HUES64 (cell line): Measurements from ENCODE around the gene SHD.
"Not testable (repeated sequence)": the region's sequence is repeated elsewhere in the genome, so short reads cannot be mapped to it uniquely, and the experiment has no call there.

Experiments
- H3K27ac ChIP-seq: 2 replicates; pipeline ENCODE4 v1.7.0; 2013; ENCODE audit warnings: low read depth, low read length, inconsistent platforms
- H3K27me3 ChIP-seq: 2 replicates; pipeline ENCODE4 v1.6.1; 2013; ENCODE audit warnings: mild to moderate bottlenecking, low read length; ENCODE audit not compliant: insufficient read depth
- H3K36me3 ChIP-seq: 2 replicates; pipeline ENCODE4 v1.6.1; 2013; ENCODE audit warnings: mild to moderate bottlenecking, low read length; ENCODE audit not compliant: insufficient read depth
- H3K4me1 ChIP-seq: 2 replicates; pipeline ENCODE4 v1.6.1; 2013; ENCODE audit warnings: mild to moderate bottlenecking, low read length, moderate library complexity; ENCODE audit not compliant: insufficient read depth
- H3K4me3 ChIP-seq: 2 replicates; pipeline ENCODE4 v1.5.1; 2013; ENCODE audit warnings: mild to moderate bottlenecking, low read length, moderate library complexity
- H3K9ac ChIP-seq: 2 replicates; pipeline ENCODE4 v1.6.1; 2013; ENCODE audit warnings: mild to moderate bottlenecking, low read depth, low read length
- H3K9me3 ChIP-seq: 2 replicates; pipeline ENCODE4 v1.6.1; 2013; ENCODE audit warnings: low read depth, low read length; ENCODE audit not compliant: insufficient read depth
- WGBS: fragments of 150-250, 120-280 bp; methylation state at CpG from one replicate; pipeline ENCODE4 v1.1.7; 2013; ENCODE audit warnings: missing lambda C conversion rate; 5-methylcytosine and 5-hydroxymethylcytosine counted together

Gene SHD

GRCh38 chr19:4320419-4320818, 41.4 kb downstream of the SHD start:
- no peak overlapping the region for H3K27ac ChIP-seq
- H3K36me3 ChIP-seq: peaks cover 39% of the 10 kb centered on the region
- no peak overlapping the region for H3K9ac ChIP-seq
- no peaks in the 10 kb centered on the region for H3K4me1 ChIP-seq
- H3K4me3 ChIP-seq: no peak overlapping the region
- no peaks in the 10 kb centered on the region for H3K27me3 ChIP-seq
- 93% methylated on average over 2 of the region's 2 CpGs for WGBS
- H3K9me3 ChIP-seq: peaks cover 15% of the 10 kb centered on the region; the same call in 1 of the 2 replicates

GRCh38 chr19:4322942-4323665, 44.0 kb downstream of the SHD start:
- Histone ChIP-seq H3K4me1 (no peaks in the 10 kb centered on the region), H3K27me3 (no peaks in the 10 kb centered on the region), H3K9me3 (peaks cover 15% of the 10 kb centered on the region; the same call in 1 of the 2 replicates), H3K9ac (no peak overlapping the region), H3K27ac (no peak overlapping the region), H3K4me3 (no peak overlapping the region), H3K36me3 (peaks cover 26% of the 10 kb centered on the region)
- WGBS: 92% methylated on average over 36 of the region's 37 CpGs

- H3K9me3 ChIP-seq: peaks cover 15% of the 10 kb centered on the region; the same call in 1 of the 2 replicates
- no peak overlapping the region for H3K27ac ChIP-seq
- peaks cover 20% of the 10 kb centered on the region for H3K36me3 ChIP-seq
- no peaks in the 10 kb centered on the region for H3K27me3 ChIP-seq
- H3K4me1 ChIP-seq: no peaks in the 10 kb centered on the region
- H3K9ac ChIP-seq: no peak overlapping the region
- WGBS: 98% methylated on average over 9 of the region's 9 CpGs
- H3K4me3 ChIP-seq: no peak overlapping the region
Measured at GRCh38 chr19:4323692-4324091, 44.6 kb downstream of the SHD start.

GRCh38 chr19:4324228-4324627, 45.2 kb downstream of the SHD start:
- Histone ChIP-seq H3K4me3 (no peak overlapping the region), H3K27ac (no peak overlapping the region), H3K9ac (no peak overlapping the region), H3K36me3 (peaks cover 15% of the 10 kb centered on the region), H3K27me3 (no peaks in the 10 kb centered on the region), H3K9me3 (peaks cover 11% of the 10 kb centered on the region; the same call in 1 of the 2 replicates), H3K4me1 (no peaks in the 10 kb centered on the region)
- 93% methylated on average over 12 of the region's 12 CpGs for WGBS

GRCh38 chr19:4326215-4326836, 47.3 kb downstream of the SHD start:
- H3K4me3 ChIP-seq: peak overlapping the region; percentile 63

GRCh38 chr19:4326837-4327251, 47.8 kb downstream of the SHD start:
- Histone ChIP-seq H3K27ac (peak overlapping the region; percentile 61; the same call in 1 of the 2 replicates), H3K9ac (peak overlapping the region; percentile 75), H3K36me3 (peaks cover 7% of the 10 kb centered on the region; the same call in 1 of the 2 replicates), H3K4me3 (peak overlapping the region; percentile 63), H3K4me1 (no peaks in the 10 kb centered on the region), H3K27me3 (no peaks in the 10 kb centered on the region), H3K9me3 (no peaks in the 10 kb centered on the region)
- WGBS: 5% methylated on average over 33 of the region's 33 CpGs

More at GRCh38 chr19:4326215-4326836, 47.3 kb downstream of the SHD start:
- H3K27ac ChIP-seq: no peak overlapping the region
- H3K9ac ChIP-seq: no peak overlapping the region
- peaks cover 7% of the 10 kb centered on the region; the same call in 1 of the 2 replicates for H3K36me3 ChIP-seq
- no peaks in the 10 kb centered on the region for H3K27me3 ChIP-seq
- 65% methylated on average over 13 of the region's 13 CpGs for WGBS
- H3K9me3 ChIP-seq: no peaks in the 10 kb centered on the region
- no peaks in the 10 kb centered on the region for H3K4me1 ChIP-seq

GRCh38 chr19:4327252-4327876, 48.3 kb downstream of the SHD start:
- peak overlapping the region; percentile 75 for H3K9ac ChIP-seq
- no peaks in the 10 kb centered on the region for H3K27me3 ChIP-seq
- no peaks in the 10 kb centered on the region for H3K9me3 ChIP-seq
- no peaks in the 10 kb centered on the region for H3K4me1 ChIP-seq
- peak overlapping the region; percentile 63 for H3K4me3 ChIP-seq
- peak overlapping the region; percentile 71; the same call in 1 of the 2 replicates for H3K27ac ChIP-seq
- H3K36me3 ChIP-seq: peaks cover 7% of the 10 kb centered on the region; the same call in 1 of the 2 replicates
- WGBS: 3% methylated on average over 30 of the region's 30 CpGs

- peaks cover 7% of the 10 kb centered on the region; the same call in 1 of the 2 replicates for H3K36me3 ChIP-seq
- no peak overlapping the region for H3K9ac ChIP-seq
- H3K4me3 ChIP-seq: peak overlapping the region; percentile 63
- WGBS: 12% methylated on average over 13 of the region's 13 CpGs
- no peaks in the 10 kb centered on the region for H3K9me3 ChIP-seq
- no peaks in the 10 kb centered on the region for H3K4me1 ChIP-seq
- no peaks in the 10 kb centered on the region for H3K27me3 ChIP-seq
- peak overlapping the region; percentile 71; the same call in 1 of the 2 replicates for H3K27ac ChIP-seq
Measured at GRCh38 chr19:4327877-4328242, 48.8 kb downstream of the SHD start.

- Histone ChIP-seq H3K4me1 (no peaks in the 10 kb centered on the region), H3K9me3 (no peaks in the 10 kb centered on the region), H3K9ac (peak overlapping the region; percentile 86), H3K4me3 (peak overlapping the region; percentile 89), H3K27ac (peak overlapping the region; percentile 68; the same call in 1 of the 2 replicates), H3K27me3 (no peaks in the 10 kb centered on the region), H3K36me3 (peaks cover 7% of the 10 kb centered on the region; the same call in 1 of the 2 replicates)
- 1% methylated on average over 48 of the region's 49 CpGs for WGBS
Measured at GRCh38 chr19:4328243-4328990, 49.4 kb downstream of the SHD start.

GRCh38 chr19:4328991-4329681, 50.1 kb downstream of the SHD start:
- H3K9me3 ChIP-seq, H3K4me1 ChIP-seq, H3K36me3 ChIP-seq, H3K27me3 ChIP-seq: not testable (repeated sequence)
- H3K4me3 ChIP-seq: peak overlapping the region; percentile 89
- H3K9ac ChIP-seq: peak overlapping the region; percentile 86
- 78% methylated on average over 35 of the region's 35 CpGs for WGBS
- peak overlapping the region; percentile 68; the same call in 1 of the 2 replicates for H3K27ac ChIP-seq
